Adipose tissue (tissue), 3 donors: ENCODE results near the gene C2CD4C. TPM values are rescaled to one million over a fixed set of nuclear protein-coding genes. Genes with fewer than 3 reads are reported as not detected.
"Not testable (repeated sequence)": the region's sequence is repeated elsewhere in the genome, so short reads cannot be mapped to it uniquely, and the experiment has no call there.

Experiments
- H3K27ac ChIP-seq: one replicate; pipeline ENCODE4 v1.5.1; 2013; ENCODE audit warnings: low read depth, low read length
- WGBS, 3 donors: extraction: QIAGEN DNeasy Blood & Tissue Kit; methylation state at CpG; one replicate each; pipeline ENCODE4 v1.1.7; 2013; 5-methylcytosine and 5-hydroxymethylcytosine counted together
- polyA plus RNA-seq, 3 donors: library from polyadenylated mRNA; stranded (reverse); fragments of 200-250 nt; gene quantifications; one replicate each; pipeline ENCODE4 v1.2.3, GENCODE V29; 2013
- donor health status: healthy with polysubstance abuse.
- donor health status: Bipolar disorder and iron deficiency.
- donor health status: healthy.

The C2CD4C gene
- polyA plus RNA-seq, 3 donors, result 0.51 to 4.9 (median 4.5) TPM

DNA sequence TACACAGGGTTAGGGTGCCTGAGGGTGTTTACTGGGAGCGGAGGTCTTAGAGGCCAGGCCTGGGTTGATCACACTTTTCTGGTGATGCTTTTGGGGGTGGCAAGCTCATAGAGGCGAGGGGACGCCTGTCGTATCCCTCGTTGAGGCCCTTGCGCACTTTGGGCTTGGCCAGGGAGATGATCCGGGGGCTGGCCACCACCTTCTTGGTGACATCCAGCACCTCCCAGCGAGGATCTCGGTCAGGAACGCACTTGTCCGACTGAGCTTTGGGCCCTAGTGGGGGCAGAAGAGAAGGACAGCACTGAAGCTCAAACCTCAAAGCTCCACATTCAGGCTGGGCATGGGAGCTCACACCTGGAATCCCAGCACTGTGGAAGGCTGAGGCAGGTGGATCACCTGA lies 46.8 kb downstream of the C2CD4C start:
- H3K27ac ChIP-seq, result no peak overlapping the region
- 88 to 93% (median 93%) methylated on average over 11 of the region's 11 CpGs for WGBS, 3 donors

GRCh38 chr19:359653-359925 lies 49.4 kb downstream of the C2CD4C start:
- H3K27ac ChIP-seq, result no peak overlapping the region
- 64 to 91% (median 88%) methylated on average over 2 of the region's 2 CpGs for WGBS, 3 donors

- not testable (repeated sequence) for H3K27ac ChIP-seq
- 78 to 93% (median 90%) methylated on average over 14 to 15 of the region's 15 CpGs for WGBS, 3 donors
Observed at GRCh38 chr19:355536-355935, 53.4 kb downstream of the C2CD4C start.

Other genes with a start within 250 kb of the C2CD4C start
- 10 to 100 TPM in 1 of 3 donors, 1 to 10 TPM in 2; 3.3 to 19.2 (median 7.8) TPM for gene PLPP2, start 117.7 kb downstream of the C2CD4C start, polyA plus RNA-seq
- gene MIER2, start 64.4 kb downstream of the C2CD4C start, polyA plus RNA-seq, result 10 to 100 TPM in 2 of 3 donors, 1 to 10 TPM in 1; 7.8 to 26.9 (median 22.3) TPM
- 100 to 1,000 TPM in 1 of 3 donors, 10 to 100 TPM in 2; 15.4 to 162 (median 39.4) TPM for gene SHC2, start 51.9 kb upstream of the C2CD4C start, polyA plus RNA-seq
- gene MADCAM1, start 87.3 kb upstream of the C2CD4C start, polyA plus RNA-seq, result 1 to 10 TPM in 1 of 3 donors, under 1 TPM in 1, not detected in 1; 0.36 to 2.0 TPM
- gene TPGS1, start 98.3 kb upstream of the C2CD4C start, polyA plus RNA-seq, result 10 to 100 TPM; 11.5 to 26.8 (median 18.6) TPM
- gene CDC34, start 122.6 kb upstream of the C2CD4C start, polyA plus RNA-seq, result 10 to 100 TPM; 56.3 to 67.9 (median 64.8) TPM
- gene GZMM, start 134.9 kb upstream of the C2CD4C start, polyA plus RNA-seq, result 1 to 10 TPM in 1 of 3 donors, under 1 TPM in 2; 0.63 to 2.5 (median 0.79) TPM
- 100 to 1,000 TPM; 219 to 604 (median 353) TPM for gene BSG, start 163.4 kb upstream of the C2CD4C start, polyA plus RNA-seq
- gene HCN2, start 180.7 kb upstream of the C2CD4C start, polyA plus RNA-seq, result under 1 TPM; 0.09 to 0.29 (median 0.22) TPM
- 10 to 100 TPM; 31.0 to 58.5 (median 35.9) TPM for gene POLRMT, start 224.4 kb upstream of the C2CD4C start, polyA plus RNA-seq
- gene FGF22, start 230.7 kb upstream of the C2CD4C start, polyA plus RNA-seq, result under 1 TPM; 0.22 to 0.68 (median 0.35) TPM